Astrocyte of the hippocampus (primary cell): Measurements from ENCODE around the gene GAPVD1.
A peak's percentile ranks its signal among the peaks of the same experiment; 100 is the strongest.
"Not testable (repeated sequence)": the region's sequence is repeated elsewhere in the genome, so short reads cannot be mapped to it uniquely, and the experiment has no call there.

ENCODE experiments used
- DNase-seq: peaks from one replicate; pipeline ENCODE4 v3.0.0; 2011; ENCODE audit warnings: low read depth, low spot score

The GAPVD1 gene

GRCh38 chr9:125302241-125302640 is 40.6 kb downstream of the GAPVD1 start:
- DNase-seq: no peak

GRCh38 chr9:125304273-125304672 is 42.6 kb downstream of the GAPVD1 start:
- no peak for DNase-seq

GRCh38 chr9:125312411-125312810 is 50.8 kb downstream of the GAPVD1 start:
- DNase-seq: no peak

- DNase-seq: not testable (repeated sequence)
Measured at GRCh38 chr9:125316359-125316758, 54.7 kb downstream of the GAPVD1 start.

GRCh38 chr9:125317704-125318103 is 56.1 kb downstream of the GAPVD1 start:
- DNase-seq: no peak

- no peak for DNase-seq
Measured at GRCh38 chr9:125321496-125321895, 59.9 kb downstream of the GAPVD1 start.

GRCh38 chr9:125323615-125324014 is 62.0 kb downstream of the GAPVD1 start:
- DNase-seq: no peak

- DNase-seq: no peak
Measured at GRCh38 chr9:125325826-125326225, 64.2 kb downstream of the GAPVD1 start.

- no peak for DNase-seq
Measured at GRCh38 chr9:125329978-125330377, 68.4 kb downstream of the GAPVD1 start.

- DNase-seq: no peak
Measured at GRCh38 chr9:125330587-125330986, 69.0 kb downstream of the GAPVD1 start.

GRCh38 chr9:125332527-125332926 is 70.9 kb downstream of the GAPVD1 start:
- DNase-seq: no peak

GRCh38 chr9:125337236-125337635 is 75.6 kb downstream of the GAPVD1 start:
- DNase-seq: no peak

GRCh38 chr9:125338929-125339328 is 77.3 kb downstream of the GAPVD1 start:
- DNase-seq: no peak

- DNase-seq: no peak
Measured at GRCh38 chr9:125341566-125341965, 79.9 kb downstream of the GAPVD1 start.

GRCh38 chr9:125343518-125344275 is 82.1 kb downstream of the GAPVD1 start:
- peak; percentile 66 for DNase-seq

GRCh38 chr9:125346080-125346732 is 84.6 kb downstream of the GAPVD1 start:
- DNase-seq: no peak

- DNase-seq: no peak
Measured at GRCh38 chr9:125355601-125356000, 94.0 kb downstream of the GAPVD1 start.

GRCh38 chr9:125356032-125356431 is 94.4 kb downstream of the GAPVD1 start:
- no peak for DNase-seq

- DNase-seq: no peak
Measured at GRCh38 chr9:125359011-125359410, 97.4 kb downstream of the GAPVD1 start.

GRCh38 chr9:125360601-125361000 is 99.0 kb downstream of the GAPVD1 start:
- DNase-seq: no peak

- no peak for DNase-seq
Measured at GRCh38 chr9:125361837-125362531, 100.4 kb downstream of the GAPVD1 start.

- DNase-seq: no peak
Measured at GRCh38 chr9:125366676-125367075, 105.0 kb downstream of the GAPVD1 start.

GRCh38 chr9:125370786-125371185 is 109.2 kb downstream of the GAPVD1 start:
- DNase-seq: no peak
